Epithelial cell of esophagus (primary cell): ENCODE results near the gene LUZP1.

Experiments used
- DNase-seq: peaks from one replicate; pipeline ENCODE4 v3.0.0; 2010; ENCODE audit warnings: low read depth
- H3K4me3 ChIP-seq: 2 replicates; pipeline ENCODE4 v1.5.1; 2011; ENCODE audit warnings: mild to moderate bottlenecking, low read length, control low read depth
- CTCF ChIP-seq: IDR thresholded peaks from 2 replicates; pipeline ENCODE4 v1.5.1; 2011; ENCODE audit warnings: low read depth, mild to moderate bottlenecking, low read length, control low read depth, inconsistent platforms; ENCODE audit not compliant: insufficient read depth; ENCODE audit errors: missing control alignments

Gene LUZP1

GRCh38 chr1:23111600-23112535, 56.8 kb downstream of the LUZP1 start:
- no peak overlapping the region for H3K4me3 ChIP-seq
- DNase-seq, result no peak
- no peak for TF ChIP-seq CTCF

GRCh38 chr1:23110391-23110790, 58.3 kb downstream of the LUZP1 start:
- no peak for TF ChIP-seq CTCF
- DNase-seq, result no peak
- no peak overlapping the region for H3K4me3 ChIP-seq

- TF ChIP-seq CTCF, result no peak
- no peak for DNase-seq
Measured at GRCh38 chr1:23108918-23109533, 59.6 kb downstream of the LUZP1 start.

GRCh38 chr1:23103001-23103889, 65.4 kb downstream of the LUZP1 start:
- TF ChIP-seq CTCF, result no peak
- H3K4me3 ChIP-seq, result no peak overlapping the region
- peak; percentile 76 for DNase-seq

More at GRCh38 chr1:23108918-23109533, 59.6 kb downstream of the LUZP1 start:
- no peak overlapping the region for H3K4me3 ChIP-seq

- TF ChIP-seq CTCF, result no peak
- H3K4me3 ChIP-seq, result no peak overlapping the region
- peak; percentile 58 for DNase-seq
Measured at GRCh38 chr1:23102289-23102688, 66.4 kb downstream of the LUZP1 start.

GRCh38 chr1:23101887-23102286, 66.8 kb downstream of the LUZP1 start:
- no peak overlapping the region for H3K4me3 ChIP-seq
- TF ChIP-seq CTCF, result no peak
- DNase-seq, result peak; percentile 39
